Adrenal gland (tissue), 5 donors: Measurements from ENCODE around the gene FYCO1.

ENCODE experiments used
- POLR2A ChIP-seq, 2 donors: fragments of 450-650 bp; IDR thresholded peaks; one replicate each; pipeline ENCODE4 v1.6.1; 2017; ENCODE audit warnings: antibody characterized with exemption in 2 of 2, mild to moderate bottlenecking in 2 of 2, moderate library complexity in 1 of 2
- TF ChIP-seq, protein P1 (sequence below), 6 experiments: fragments of 450-650 bp in 4 of 6; fragments of 200-600 bp in 2 of 6; sonication (generic) in 1 of 6; IDR thresholded peaks; 1 replicate in 5 of 6; 2 replicates in 1 of 6; pipeline versions ENCODE4 v1.5.1 to v1.8.0; 2016 to 2021; ENCODE audit warnings: antibody characterized with exemption in 6 of 6, mild to moderate bottlenecking in 2 of 6, moderate library complexity in 1 of 6
- donor health status: DM: no; HTN: no; CAD: no.

DNA sequence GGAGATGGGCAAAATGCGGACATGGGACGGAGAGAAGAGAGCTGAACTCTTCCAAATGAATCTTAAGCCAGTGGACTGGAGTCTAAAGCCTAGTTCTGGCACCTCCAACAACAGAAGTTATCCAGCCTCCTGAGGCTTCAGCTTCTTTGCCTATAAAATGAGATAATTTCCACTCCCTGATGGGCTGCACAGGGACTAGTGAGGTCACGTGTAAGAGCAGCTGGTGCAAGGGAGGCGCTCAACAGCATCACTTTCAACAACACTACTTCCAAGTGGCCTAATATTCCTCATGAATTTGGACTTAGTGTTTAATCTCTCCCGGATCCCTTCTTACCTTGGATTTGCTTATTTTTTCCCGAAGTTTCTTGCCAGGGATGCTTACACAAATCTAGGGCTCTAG lies 43.7 kb downstream of the FYCO1 start:
- no peak for TF ChIP-seq POLR2A (IDR thresholded peaks at IDR 0.05)
- TF ChIP-seq, protein P1, sequence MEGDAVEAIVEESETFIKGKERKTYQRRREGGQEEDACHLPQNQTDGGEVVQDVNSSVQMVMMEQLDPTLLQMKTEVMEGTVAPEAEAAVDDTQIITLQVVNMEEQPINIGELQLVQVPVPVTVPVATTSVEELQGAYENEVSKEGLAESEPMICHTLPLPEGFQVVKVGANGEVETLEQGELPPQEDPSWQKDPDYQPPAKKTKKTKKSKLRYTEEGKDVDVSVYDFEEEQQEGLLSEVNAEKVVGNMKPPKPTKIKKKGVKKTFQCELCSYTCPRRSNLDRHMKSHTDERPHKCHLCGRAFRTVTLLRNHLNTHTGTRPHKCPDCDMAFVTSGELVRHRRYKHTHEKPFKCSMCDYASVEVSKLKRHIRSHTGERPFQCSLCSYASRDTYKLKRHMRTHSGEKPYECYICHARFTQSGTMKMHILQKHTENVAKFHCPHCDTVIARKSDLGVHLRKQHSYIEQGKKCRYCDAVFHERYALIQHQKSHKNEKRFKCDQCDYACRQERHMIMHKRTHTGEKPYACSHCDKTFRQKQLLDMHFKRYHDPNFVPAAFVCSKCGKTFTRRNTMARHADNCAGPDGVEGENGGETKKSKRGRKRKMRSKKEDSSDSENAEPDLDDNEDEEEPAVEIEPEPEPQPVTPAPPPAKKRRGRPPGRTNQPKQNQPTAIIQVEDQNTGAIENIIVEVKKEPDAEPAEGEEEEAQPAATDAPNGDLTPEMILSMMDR (IDR thresholded peaks at IDR 0.05), result no peak
